GM23338 (cell line): ENCODE data around the gene TWIST2. TPM values are rescaled to one million over a fixed set of nuclear protein-coding genes. Genes with fewer than 3 reads are reported as not detected.

Experiments used
- ATAC-seq: fragments of 200-7000 bp; cut with Tn5 transposase; 3 replicates; pipeline ENCODE4 v1.9.1; 2020
- DNase-seq: peaks from one replicate; pipeline ENCODE4 v3.0.0-alpha.2; 2015; ENCODE audit warnings: low spot score
- H2AFZ ChIP-seq: fragments of 200-600 bp; sonication (generic); 2 replicates; pipeline ENCODE4 v1.8.0; 2016; ENCODE audit warnings: antibody characterized with exemption, mild to moderate bottlenecking, moderate library complexity
- H3F3A ChIP-seq: fragments of 200-600 bp; sonication (generic); replicated peaks from 2 replicates; pipeline ENCODE4 v1.8.0; 2017; ENCODE audit warnings: antibody characterized with exemption, mixed run types, low read depth
- H3K27ac ChIP-seq: fragments of 200-600 bp; sonication (generic); 2 replicates; pipeline ENCODE4 v1.6.1; 2016; ENCODE audit warnings: low read depth
- H3K27me3 ChIP-seq: fragments of 200-600 bp; sonication (generic); 2 replicates; pipeline ENCODE4 v1.8.0; 2016; ENCODE audit warnings: mild to moderate bottlenecking, mixed run types, moderate library complexity; ENCODE audit not compliant: insufficient read depth
- H3K36me3 ChIP-seq: fragments of 200-600 bp; sonication (generic); 2 replicates; pipeline ENCODE4 v1.8.0; 2016; ENCODE audit warnings: mild to moderate bottlenecking; ENCODE audit not compliant: insufficient read depth
- H3K4me1 ChIP-seq: fragments of 200-600 bp; sonication (generic); 2 replicates; pipeline ENCODE4 v1.8.0; 2016; ENCODE audit warnings: mild to moderate bottlenecking, moderate library complexity; ENCODE audit not compliant: insufficient read depth
- H3K4me2 ChIP-seq: fragments of 200-600 bp; sonication (generic); 2 replicates; pipeline ENCODE4 v1.7.1; 2017; ENCODE audit warnings: mixed run types
- H3K4me3 ChIP-seq: fragments of 200-600 bp; sonication (generic); 2 replicates; pipeline ENCODE4 v1.6.1; 2016; ENCODE audit warnings: mixed run types
- H3K79me2 ChIP-seq: fragments of 200-600 bp; sonication (generic); replicated peaks from 2 replicates; pipeline ENCODE4 v1.8.0; 2017; ENCODE audit warnings: mild to moderate bottlenecking; ENCODE audit not compliant: insufficient read depth
- H3K9me2 ChIP-seq: fragments of 200-600 bp; sonication (generic); 2 replicates; pipeline ENCODE4 v1.8.0; 2017; ENCODE audit not compliant: insufficient read depth
- H4K20me1 ChIP-seq: fragments of 200-600 bp; sonication (generic); replicated peaks from 2 replicates; pipeline ENCODE4 v1.8.0; 2017; ENCODE audit warnings: mild to moderate bottlenecking; ENCODE audit not compliant: insufficient read depth
- H3K27ac Mint-ChIP-seq: 2 replicates; pipeline ENCODE4 v1.8.0; 2020; ENCODE audit warnings: inconsistent platforms, mild to moderate bottlenecking, moderate library complexity, mixed read lengths
- H3K27me3 Mint-ChIP-seq: 3 replicates; pipeline ENCODE4 v1.8.0; 2022; ENCODE audit warnings: low read depth, mild to moderate bottlenecking, moderate library complexity, mixed read lengths, inconsistent platforms; ENCODE audit not compliant: insufficient read depth, poor library complexity
- H3K36me3 Mint-ChIP-seq: 3 replicates; pipeline ENCODE4 v1.8.0; 2021; ENCODE audit warnings: low read depth, mild to moderate bottlenecking, inconsistent platforms, moderate library complexity, mixed read lengths
- H3K4me1 Mint-ChIP-seq: 3 replicates; pipeline ENCODE4 v1.8.0; 2020; ENCODE audit warnings: mild to moderate bottlenecking, inconsistent platforms, mixed read lengths
- H3K4me3 Mint-ChIP-seq: 3 replicates; pipeline ENCODE4 v1.8.0; 2021; ENCODE audit warnings: moderate library complexity, mild to moderate bottlenecking, inconsistent platforms, mixed read lengths
- H3K9me3 Mint-ChIP-seq: 3 replicates; pipeline ENCODE4 v1.8.0; 2020; ENCODE audit warnings: moderate library complexity, mild to moderate bottlenecking, inconsistent platforms, mixed read lengths
- CREB1 ChIP-seq: fragments of 250-450 bp; sonication (Bioruptor Pico); IDR thresholded peaks from 2 replicates; pipeline ENCODE4 v1.5.0; 2020; ENCODE audit warnings: low read depth, mild to moderate bottlenecking, moderate library complexity
- EZH2 ChIP-seq: fragments of 200-600 bp; sonication (generic); IDR thresholded peaks from one replicate; pipeline ENCODE4 v1.8.0; 2017; ENCODE audit warnings: antibody characterized with exemption, mild to moderate bottlenecking, low read depth; ENCODE audit not compliant: unreplicated experiment
- EZH2phosphoT487 ChIP-seq: fragments of 200-600 bp; sonication (generic); IDR thresholded peaks from one replicate; pipeline ENCODE4 v1.8.1; 2018; ENCODE audit warnings: antibody characterized with exemption; ENCODE audit not compliant: unreplicated experiment
- JUNB ChIP-seq: IDR thresholded peaks from one replicate; pipeline ENCODE4 v1.6.1; 2016; ENCODE audit warnings: antibody characterized with exemption; ENCODE audit not compliant: unreplicated experiment
- NANOG ChIP-seq: IDR thresholded peaks from 2 replicates; pipeline ENCODE4 v1.6.1; 2016; ENCODE audit warnings: antibody characterized with exemption, borderline replicate concordance
- POLR2AphosphoS5 ChIP-seq: IDR thresholded peaks from 2 replicates; pipeline ENCODE4 v1.6.1; 2016; ENCODE audit warnings: antibody characterized with exemption, low read depth
- STAT1 ChIP-seq: IDR thresholded peaks from one replicate; pipeline ENCODE4 v1.6.1; 2016; ENCODE audit warnings: antibody characterized with exemption; ENCODE audit not compliant: unreplicated experiment
- ZNF114 ChIP-seq: fragments of 250-450 bp; sonication (Bioruptor Pico); IDR thresholded peaks from 2 replicates; pipeline ENCODE4 v1.5.0; 2020; ENCODE audit warnings: mild to moderate bottlenecking, moderate library complexity
- ZNF331 ChIP-seq: fragments of 250-450 bp; sonication (Bioruptor Pico); IDR thresholded peaks from 2 replicates; pipeline ENCODE4 v1.5.0; 2020; ENCODE audit warnings: low read depth, mild to moderate bottlenecking, moderate library complexity
- polyA plus RNA-seq: library from polyadenylated mRNA; unstranded; fragments of >200 nt; fragmentation: Nextera tagmentation; extraction: Ambion mirVana; gene quantifications from 2 replicates; pipeline ENCODE4 v1.2.1, GENCODE V29; 2016
- total RNA-seq: library from RNA; depleted of rRNA; stranded (reverse); fragments of >200 nt; shearing (Covaris generic); gene quantifications from 2 replicates; pipeline ENCODE4 v1.2.3, GENCODE V29; 2014
- TF ChIP-seq, protein P1 (sequence below): IDR thresholded peaks from 2 replicates; pipeline ENCODE4 v1.6.1; 2016; ENCODE audit warnings: antibody characterized with exemption
- TF ChIP-seq, protein P2 (sequence below): IDR thresholded peaks from one replicate; pipeline ENCODE4 v1.6.1; 2018; ENCODE audit warnings: antibody characterized with exemption; ENCODE audit not compliant: unreplicated experiment
- TF ChIP-seq, protein P3 (sequence below), 2 experiments: fragments of 200-600 bp in 1 of 2; sonication (generic) in 1 of 2; conservative IDR thresholded peaks; 2 replicates each; pipeline versions ENCODE4 v1.5.1 to v1.6.1; 2016 to 2017; ENCODE audit warnings: antibody characterized with exemption in 2 of 2, low read depth in 2 of 2, mild to moderate bottlenecking in 2 of 2, moderate library complexity in 1 of 2
- TF ChIP-seq, protein P4 (sequence below): fragments of 250-450 bp; sonication (Bioruptor Pico); IDR thresholded peaks from 2 replicates; pipeline ENCODE4 v1.5.0; 2020; ENCODE audit warnings: mild to moderate bottlenecking, moderate library complexity

Gene TWIST2
- total and polyA plus RNA-seq, 2 experiments from 2014 or later, result 7.0 to 12.5 TPM

DNA sequence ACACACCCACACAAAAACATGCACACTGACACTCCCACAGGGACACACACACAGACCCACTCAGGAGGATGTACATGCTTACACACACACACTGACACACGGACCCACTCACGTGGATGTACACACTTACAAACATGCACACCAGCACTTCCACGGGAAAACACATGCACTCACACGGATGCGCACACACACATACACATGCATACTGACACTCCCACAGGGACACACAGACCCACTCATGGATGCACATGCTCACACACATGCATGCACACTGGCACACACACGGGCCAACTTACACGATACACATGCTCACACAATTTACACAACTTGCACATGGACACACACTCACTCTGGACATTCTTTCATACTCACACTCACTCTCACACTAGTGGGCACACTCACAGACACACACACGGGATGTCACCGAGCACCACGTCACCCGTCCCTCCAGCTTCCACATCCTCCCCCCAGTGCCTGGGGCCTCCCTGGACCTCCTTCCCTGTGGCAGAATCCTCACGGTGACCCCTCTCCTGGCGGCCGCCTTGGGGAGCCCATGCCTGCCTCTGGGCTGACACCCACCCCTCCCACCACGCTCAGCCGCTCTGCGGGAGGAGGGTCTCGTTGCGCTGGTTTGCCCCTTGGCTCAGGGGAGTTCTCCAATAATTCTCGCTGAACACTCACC lies 58.5 kb downstream of the TWIST2 start:
- Histone ChIP-seq H3K79me2 (no peaks in the 10 kb centered on the region), H3K4me3 (no peak overlapping the region), H4K20me1 (no peaks in the 10 kb centered on the region), H3K36me3 (no peaks in the 10 kb centered on the region), H3F3A (0 out of 2 replicates have a peak, but pooled peaks cover 5% of the 10 kb centered on the region), H3K4me2 (no peak overlapping the region), H3K27ac (no peak overlapping the region), H3K9me2 (no peaks in the 10 kb centered on the region), H3K27me3 (no peaks in the 10 kb centered on the region), H2AFZ (no peak overlapping the region), H3K4me1 (no peaks in the 10 kb centered on the region)
- H3K9me3 Mint-ChIP-seq, result no peaks in the 10 kb centered on the region
- peaks cover 9% of the 10 kb centered on the region for H3K4me1 Mint-ChIP-seq
- DNase-seq (no peak), ATAC-seq (no peak)
- no peak overlapping the region for H3K4me3 Mint-ChIP-seq
- H3K27me3 Mint-ChIP-seq, result peaks cover 3% of the 10 kb centered on the region
- TF ChIP-seq CREB1 (CRISPR knock-in tag), result no peak
- TF ChIP-seq STAT1, result no peak
- TF ChIP-seq ZNF114, result no peak
- TF ChIP-seq EZH2, result no peak
- no peak for TF ChIP-seq NANOG
- no peak for TF ChIP-seq ZNF331 (CRISPR knock-in tag)
- no peak for TF ChIP-seq POLR2AphosphoS5
- TF ChIP-seq, protein P1, sequence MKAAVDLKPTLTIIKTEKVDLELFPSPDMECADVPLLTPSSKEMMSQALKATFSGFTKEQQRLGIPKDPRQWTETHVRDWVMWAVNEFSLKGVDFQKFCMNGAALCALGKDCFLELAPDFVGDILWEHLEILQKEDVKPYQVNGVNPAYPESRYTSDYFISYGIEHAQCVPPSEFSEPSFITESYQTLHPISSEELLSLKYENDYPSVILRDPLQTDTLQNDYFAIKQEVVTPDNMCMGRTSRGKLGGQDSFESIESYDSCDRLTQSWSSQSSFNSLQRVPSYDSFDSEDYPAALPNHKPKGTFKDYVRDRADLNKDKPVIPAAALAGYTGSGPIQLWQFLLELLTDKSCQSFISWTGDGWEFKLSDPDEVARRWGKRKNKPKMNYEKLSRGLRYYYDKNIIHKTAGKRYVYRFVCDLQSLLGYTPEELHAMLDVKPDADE, result no peak
- TF ChIP-seq, protein P2, sequence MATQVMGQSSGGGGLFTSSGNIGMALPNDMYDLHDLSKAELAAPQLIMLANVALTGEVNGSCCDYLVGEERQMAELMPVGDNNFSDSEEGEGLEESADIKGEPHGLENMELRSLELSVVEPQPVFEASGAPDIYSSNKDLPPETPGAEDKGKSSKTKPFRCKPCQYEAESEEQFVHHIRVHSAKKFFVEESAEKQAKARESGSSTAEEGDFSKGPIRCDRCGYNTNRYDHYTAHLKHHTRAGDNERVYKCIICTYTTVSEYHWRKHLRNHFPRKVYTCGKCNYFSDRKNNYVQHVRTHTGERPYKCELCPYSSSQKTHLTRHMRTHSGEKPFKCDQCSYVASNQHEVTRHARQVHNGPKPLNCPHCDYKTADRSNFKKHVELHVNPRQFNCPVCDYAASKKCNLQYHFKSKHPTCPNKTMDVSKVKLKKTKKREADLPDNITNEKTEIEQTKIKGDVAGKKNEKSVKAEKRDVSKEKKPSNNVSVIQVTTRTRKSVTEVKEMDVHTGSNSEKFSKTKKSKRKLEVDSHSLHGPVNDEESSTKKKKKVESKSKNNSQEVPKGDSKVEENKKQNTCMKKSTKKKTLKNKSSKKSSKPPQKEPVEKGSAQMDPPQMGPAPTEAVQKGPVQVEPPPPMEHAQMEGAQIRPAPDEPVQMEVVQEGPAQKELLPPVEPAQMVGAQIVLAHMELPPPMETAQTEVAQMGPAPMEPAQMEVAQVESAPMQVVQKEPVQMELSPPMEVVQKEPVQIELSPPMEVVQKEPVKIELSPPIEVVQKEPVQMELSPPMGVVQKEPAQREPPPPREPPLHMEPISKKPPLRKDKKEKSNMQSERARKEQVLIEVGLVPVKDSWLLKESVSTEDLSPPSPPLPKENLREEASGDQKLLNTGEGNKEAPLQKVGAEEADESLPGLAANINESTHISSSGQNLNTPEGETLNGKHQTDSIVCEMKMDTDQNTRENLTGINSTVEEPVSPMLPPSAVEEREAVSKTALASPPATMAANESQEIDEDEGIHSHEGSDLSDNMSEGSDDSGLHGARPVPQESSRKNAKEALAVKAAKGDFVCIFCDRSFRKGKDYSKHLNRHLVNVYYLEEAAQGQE, result no peak
- TF ChIP-seq, protein P3, sequence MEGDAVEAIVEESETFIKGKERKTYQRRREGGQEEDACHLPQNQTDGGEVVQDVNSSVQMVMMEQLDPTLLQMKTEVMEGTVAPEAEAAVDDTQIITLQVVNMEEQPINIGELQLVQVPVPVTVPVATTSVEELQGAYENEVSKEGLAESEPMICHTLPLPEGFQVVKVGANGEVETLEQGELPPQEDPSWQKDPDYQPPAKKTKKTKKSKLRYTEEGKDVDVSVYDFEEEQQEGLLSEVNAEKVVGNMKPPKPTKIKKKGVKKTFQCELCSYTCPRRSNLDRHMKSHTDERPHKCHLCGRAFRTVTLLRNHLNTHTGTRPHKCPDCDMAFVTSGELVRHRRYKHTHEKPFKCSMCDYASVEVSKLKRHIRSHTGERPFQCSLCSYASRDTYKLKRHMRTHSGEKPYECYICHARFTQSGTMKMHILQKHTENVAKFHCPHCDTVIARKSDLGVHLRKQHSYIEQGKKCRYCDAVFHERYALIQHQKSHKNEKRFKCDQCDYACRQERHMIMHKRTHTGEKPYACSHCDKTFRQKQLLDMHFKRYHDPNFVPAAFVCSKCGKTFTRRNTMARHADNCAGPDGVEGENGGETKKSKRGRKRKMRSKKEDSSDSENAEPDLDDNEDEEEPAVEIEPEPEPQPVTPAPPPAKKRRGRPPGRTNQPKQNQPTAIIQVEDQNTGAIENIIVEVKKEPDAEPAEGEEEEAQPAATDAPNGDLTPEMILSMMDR (conservative IDR thresholded peaks at IDR 0.05; ENCODE audit: low read depth in 2 of 2), result no peak
- TF ChIP-seq EZH2phosphoT487, result no peak
- TF ChIP-seq JUNB, result no peak
- TF ChIP-seq, protein P4, sequence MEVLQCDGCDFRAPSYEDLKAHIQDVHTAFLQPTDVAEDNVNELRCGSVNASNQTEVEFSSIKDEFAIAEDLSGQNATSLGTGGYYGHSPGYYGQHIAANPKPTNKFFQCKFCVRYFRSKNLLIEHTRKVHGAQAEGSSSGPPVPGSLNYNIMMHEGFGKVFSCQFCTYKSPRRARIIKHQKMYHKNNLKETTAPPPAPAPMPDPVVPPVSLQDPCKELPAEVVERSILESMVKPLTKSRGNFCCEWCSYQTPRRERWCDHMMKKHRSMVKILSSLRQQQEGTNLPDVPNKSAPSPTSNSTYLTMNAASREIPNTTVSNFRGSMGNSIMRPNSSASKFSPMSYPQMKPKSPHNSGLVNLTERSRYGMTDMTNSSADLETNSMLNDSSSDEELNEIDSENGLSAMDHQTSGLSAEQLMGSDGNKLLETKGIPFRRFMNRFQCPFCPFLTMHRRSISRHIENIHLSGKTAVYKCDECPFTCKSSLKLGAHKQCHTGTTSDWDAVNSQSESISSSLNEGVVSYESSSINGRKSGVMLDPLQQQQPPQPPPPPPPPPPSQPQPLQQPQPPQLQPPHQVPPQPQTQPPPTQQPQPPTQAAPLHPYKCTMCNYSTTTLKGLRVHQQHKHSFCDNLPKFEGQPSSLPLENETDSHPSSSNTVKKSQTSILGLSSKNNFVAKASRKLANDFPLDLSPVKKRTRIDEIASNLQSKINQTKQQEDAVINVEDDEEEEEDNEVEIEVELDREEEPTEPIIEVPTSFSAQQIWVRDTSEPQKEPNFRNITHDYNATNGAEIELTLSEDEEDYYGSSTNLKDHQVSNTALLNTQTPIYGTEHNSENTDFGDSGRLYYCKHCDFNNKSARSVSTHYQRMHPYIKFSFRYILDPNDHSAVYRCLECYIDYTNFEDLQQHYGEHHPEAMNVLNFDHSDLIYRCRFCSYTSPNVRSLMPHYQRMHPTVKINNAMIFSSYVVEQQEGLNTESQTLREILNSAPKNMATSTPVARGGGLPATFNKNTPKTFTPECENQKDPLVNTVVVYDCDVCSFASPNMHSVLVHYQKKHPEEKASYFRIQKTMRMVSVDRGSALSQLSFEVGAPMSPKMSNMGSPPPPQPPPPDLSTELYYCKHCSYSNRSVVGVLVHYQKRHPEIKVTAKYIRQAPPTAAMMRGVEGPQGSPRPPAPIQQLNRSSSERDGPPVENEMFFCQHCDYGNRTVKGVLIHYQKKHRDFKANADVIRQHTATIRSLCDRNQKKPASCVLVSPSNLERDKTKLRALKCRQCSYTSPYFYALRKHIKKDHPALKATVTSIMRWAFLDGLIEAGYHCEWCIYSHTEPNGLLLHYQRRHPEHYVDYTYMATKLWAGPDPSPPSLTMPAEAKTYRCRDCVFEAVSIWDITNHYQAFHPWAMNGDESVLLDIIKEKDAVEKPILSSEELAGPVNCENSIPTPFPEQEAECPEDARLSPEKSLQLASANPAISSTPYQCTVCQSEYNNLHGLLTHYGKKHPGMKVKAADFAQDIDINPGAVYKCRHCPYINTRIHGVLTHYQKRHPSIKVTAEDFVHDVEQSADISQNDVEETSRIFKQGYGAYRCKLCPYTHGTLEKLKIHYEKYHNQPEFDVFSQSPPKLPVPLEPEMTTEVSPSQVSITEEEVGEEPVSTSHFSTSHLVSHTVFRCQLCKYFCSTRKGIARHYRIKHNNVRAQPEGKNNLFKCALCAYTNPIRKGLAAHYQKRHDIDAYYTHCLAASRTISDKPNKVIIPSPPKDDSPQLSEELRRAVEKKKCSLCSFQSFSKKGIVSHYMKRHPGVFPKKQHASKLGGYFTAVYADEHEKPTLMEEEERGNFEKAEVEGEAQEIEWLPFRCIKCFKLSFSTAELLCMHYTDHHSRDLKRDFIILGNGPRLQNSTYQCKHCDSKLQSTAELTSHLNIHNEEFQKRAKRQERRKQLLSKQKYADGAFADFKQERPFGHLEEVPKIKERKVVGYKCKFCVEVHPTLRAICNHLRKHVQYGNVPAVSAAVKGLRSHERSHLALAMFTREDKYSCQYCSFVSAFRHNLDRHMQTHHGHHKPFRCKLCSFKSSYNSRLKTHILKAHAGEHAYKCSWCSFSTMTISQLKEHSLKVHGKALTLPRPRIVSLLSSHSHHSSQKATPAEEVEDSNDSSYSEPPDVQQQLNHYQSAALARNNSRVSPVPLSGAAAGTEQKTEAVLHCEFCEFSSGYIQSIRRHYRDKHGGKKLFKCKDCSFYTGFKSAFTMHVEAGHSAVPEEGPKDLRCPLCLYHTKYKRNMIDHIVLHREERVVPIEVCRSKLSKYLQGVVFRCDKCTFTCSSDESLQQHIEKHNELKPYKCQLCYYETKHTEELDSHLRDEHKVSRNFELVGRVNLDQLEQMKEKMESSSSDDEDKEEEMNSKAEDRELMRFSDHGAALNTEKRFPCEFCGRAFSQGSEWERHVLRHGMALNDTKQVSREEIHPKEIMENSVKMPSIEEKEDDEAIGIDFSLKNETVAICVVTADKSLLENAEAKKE (CRISPR knock-in tag), result no peak
- H3K36me3 Mint-ChIP-seq, result no peaks in the 10 kb centered on the region; the same call in 2 of the 3 replicates
- H3K27ac Mint-ChIP-seq, result no peak overlapping the region
